HG03135 (cell line): Measurements from ENCODE around the gene NTSR1.

Experiments used
- ATAC-seq: cut with Tn5 transposase; IDR thresholded peaks from one replicate; pipeline ENCODE4 v1.9.1; 2021; ENCODE audit warnings: mild to moderate bottlenecking, moderate library complexity; ENCODE audit not compliant: unreplicated experiment

NTSR1 gene

DNA sequence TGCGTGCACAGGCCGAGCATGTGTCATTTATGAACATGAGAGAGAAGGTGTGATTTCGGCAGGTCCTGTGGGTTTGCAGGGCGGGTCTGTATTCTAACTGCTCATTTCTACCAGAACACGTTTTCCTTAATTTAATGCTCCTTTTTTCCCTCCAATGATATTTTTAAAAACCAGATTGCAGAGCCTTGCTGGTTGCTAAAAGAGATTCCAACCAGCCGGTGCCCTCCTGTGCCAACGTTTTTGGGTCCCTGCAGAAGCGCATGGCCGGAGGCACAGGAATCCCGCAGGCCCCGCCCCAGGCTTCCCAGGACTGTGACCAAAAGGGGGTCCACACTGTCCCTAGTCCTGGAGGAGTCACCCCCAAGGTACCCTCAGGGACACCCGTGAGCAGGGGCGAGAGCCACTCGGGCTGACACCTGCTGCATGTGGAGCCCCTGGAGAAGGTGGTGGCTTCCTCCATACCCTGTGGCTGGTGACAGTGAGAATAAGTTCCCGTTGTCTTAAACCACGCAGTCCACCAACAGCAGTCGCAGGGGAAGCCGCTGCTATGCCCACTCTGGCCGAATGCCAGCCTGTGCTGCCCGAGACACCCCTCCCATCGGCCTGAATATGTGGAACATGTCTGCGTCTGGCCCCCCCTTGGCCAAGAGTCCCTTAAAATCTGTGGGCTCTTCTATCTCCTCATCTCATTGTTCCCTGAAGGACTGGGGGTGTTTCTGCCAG is 15.7 kb upstream of the NTSR1 start:
- ATAC-seq = no peak

DNA sequence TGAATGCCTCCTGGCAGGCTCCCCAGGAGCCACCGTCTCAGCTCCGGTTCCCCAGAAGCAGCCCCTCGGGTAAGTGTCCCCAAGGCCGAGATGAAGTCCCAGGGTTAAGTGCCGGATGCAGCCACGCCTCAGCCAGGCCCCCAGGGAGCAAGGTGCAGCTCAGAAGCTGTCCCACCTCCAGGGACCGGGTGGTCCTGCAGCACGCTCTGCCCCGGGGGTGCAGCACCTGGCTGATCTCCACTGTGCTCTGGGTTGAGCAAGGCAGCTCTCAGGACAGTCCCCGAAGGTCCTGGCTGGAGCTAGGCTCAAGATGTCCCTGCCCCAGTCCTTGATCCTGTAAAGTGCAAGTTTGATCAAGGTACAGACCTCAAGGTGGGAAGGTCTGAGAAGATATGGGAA is 15.1 kb upstream of the NTSR1 start:
- ATAC-seq = no peak

DNA sequence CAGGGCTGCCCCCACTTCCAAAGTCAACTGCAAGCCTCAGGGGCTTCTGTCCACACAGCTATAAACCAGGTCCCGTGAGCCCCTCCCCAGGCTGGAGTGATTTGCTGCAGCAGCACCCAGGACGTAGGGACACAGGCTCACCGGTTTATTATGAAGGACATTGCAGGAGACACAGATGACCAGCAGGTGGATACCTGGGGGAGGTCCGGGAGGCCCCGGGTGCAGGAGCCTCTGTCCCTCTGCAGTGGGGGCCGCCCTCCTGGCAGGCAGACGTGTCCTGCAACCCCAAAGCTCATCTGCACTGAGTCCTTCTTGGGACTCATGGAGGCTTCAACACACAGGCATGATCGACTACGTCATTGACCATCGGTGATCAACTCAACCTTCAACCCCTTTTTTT is 14.5 kb upstream of the NTSR1 start:
- no peak for ATAC-seq

DNA sequence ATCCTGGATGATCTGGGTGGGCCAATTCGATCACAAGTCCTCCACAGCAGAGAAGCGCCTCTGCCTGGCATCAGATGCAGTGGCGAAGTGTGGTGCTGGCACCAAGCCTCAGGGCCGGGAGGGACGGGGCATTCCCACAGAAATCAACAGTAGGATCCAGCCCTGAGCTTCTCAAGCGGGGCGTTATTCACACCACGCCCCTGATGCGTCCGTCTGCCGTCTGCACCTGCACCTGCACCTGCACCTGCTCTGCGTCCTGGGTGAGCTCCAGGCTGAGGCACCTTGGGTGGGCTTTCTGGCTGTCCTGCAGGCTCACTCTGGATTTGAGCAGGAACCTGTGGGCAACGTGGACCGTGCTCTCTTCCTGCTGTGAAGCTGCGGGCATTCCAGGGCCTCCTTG is 13.8 kb upstream of the NTSR1 start:
- ATAC-seq = no peak

DNA sequence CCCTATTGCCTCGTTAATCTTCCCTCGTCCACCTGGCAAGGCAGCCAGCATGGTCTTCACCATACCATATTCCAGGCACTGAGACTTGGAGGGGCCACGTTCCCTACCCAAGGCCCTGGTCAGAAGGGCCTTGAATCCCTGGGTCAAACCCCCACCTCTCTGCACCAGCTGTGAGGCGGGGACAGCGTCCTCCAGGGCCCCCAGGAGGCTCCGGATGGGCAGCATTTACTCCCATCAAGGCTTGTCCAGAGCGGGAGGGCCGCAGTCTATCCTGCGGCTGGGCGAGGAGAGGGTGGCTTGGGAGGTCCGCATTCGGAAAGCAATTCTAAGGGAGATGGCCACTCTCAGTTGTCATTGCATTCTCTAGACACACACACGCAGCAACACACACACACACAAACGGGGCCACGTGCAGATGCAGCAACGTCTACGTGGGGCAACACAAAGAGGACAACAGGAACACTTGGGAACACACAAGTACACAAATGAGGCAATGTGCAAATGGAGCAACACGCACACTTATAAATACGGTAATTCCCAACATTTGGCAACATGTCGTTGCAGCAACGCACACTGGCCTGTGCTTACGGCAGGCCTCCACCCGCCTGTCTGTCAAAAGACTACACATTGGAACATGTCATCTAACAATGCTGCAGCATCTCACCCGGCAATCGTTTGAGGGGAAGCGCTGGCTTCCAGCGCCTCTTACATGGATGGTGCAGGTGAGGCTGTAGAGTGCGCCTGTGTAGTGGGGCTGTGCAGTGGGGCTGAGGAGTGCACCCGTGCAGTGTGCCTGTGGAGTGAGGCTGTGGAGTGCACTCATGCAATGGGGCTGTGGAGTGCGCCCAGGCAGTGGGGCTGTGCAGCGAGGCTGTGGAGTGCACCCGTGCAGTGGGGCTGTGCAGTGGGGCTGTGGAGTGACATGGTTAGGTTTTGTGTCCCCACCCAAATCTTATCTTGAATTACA is 12.9 kb upstream of the NTSR1 start:
- ATAC-seq = no peak

DNA sequence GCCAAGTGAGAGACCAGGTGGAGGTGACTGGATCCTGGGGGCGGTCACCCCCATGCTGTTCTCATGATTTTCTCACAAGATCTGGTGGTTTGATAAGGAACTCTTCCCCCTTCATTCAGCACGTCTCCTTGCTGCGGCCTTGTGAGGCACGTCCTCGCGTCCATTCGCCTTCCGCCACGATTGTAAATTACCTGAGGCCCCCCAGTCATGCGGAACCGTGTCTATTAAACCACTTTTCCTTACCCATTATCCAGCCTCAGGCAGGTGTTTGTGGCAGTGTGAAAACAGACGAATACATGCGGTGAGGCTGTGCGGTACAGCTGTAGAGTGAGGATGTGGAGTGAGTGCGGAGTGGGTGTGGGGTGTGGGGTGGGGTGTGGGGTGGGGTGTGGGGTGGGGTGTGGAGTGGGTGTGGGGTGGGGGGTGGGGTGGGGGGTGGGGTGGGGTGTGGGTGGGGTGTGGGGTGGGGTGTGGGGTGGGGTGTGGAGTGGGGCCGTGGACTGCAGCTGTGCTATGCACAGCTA is 12.1 kb upstream of the NTSR1 start:
- no peak for ATAC-seq

DNA sequence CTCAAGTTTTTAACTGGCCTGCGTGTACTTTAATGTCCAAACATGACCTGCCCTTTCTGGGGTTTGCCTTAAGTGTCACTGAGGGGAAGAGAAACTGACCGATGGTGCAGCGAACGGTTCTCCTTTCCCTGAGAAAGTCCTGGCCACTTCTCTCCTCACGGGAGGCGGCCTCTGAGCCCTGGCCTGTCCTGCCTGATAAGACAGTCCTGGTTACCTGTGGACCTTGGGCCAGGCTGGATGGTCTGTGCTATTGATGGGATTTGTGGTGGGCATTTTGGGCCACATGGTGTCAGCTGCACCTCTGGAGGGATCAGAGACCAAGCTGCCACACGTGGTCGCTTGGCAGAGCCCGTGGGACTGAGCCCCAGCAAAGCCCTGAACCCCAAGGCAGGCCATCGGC is 11.6 kb upstream of the NTSR1 start:
- ATAC-seq = no peak

DNA sequence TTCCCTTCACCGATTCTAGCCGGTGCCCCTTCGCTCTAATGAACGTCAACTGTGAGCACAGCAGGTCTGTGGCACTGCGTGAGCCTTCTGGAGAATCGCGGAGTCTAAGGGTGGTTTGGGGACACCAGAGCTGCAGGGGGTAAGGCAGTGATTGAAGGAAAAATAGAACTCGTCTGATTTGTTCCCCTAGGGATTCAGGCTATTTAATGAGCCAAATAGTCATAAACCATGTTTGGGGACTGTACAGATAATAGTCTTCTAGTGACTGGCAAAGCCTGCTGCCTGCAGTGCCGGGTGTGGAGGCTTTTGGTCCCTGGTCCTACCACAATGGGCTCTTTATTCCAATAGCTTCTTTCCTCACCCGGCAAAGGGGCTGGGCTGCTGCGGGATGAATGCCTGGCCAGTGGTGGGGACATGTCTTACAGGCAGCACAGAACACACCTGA is 11.1 kb upstream of the NTSR1 start:
- no peak for ATAC-seq

DNA sequence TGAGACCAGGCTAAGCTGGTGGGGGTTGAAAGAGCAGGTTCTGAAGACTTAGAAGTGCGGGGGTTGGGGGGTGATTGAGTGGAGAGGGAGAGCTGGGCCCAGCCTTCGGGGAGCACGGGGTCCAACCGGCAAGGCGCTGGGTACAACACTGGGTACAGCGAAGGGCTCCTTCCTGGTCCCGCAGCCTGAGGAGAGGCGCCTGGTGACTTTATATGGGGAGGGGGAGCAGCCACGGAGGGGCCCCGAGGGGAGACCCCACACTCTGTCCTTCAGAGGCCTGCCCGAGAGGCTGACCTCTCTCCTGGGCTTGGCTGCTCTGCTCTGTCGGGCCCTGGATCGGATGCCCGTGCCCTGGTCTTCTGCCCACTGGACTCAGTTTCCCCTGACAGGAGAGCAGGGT is 10.4 kb upstream of the NTSR1 start:
- no peak for ATAC-seq

DNA sequence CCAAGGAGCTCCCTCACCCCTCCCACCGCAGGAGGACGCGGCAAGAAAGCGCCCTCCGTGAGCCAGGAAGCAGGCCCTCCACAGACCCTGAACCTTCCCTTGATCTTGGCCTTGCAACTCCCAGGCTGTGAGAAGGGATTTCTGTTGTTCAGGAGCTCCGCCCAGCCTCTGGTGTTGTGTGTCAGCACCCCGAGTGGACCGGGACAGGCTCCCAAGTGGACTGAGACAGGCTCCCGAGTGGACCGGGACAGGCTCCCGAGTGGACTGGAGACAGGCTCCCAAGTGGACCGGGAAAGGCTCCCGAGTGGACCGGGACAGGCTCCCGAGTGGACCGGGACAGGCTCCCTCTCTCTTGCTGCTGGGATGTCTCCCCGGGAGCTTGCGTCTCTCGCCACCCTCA is 9.3 kb upstream of the NTSR1 start:
- no peak for ATAC-seq

DNA sequence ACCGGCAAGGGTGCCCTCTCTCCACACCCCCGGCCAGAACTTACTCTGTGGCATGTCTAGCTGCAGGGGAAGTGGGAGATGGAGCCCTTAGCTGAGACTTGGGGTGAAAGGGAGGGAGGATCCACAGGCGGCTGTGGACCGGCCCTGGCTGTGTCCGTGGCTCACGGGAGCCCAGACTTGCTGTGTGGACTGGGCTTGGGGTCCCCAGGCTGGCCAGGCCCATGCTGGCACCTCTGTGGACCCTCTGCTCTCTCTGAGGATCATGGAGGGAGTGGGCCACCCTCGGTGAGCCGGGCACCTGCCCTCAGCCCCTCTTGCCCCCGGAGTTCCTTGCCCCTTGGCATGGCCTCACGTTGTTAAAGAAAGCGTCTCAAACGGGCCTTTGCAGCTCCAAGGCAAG is 8.9 kb upstream of the NTSR1 start:
- ATAC-seq = no peak

DNA sequence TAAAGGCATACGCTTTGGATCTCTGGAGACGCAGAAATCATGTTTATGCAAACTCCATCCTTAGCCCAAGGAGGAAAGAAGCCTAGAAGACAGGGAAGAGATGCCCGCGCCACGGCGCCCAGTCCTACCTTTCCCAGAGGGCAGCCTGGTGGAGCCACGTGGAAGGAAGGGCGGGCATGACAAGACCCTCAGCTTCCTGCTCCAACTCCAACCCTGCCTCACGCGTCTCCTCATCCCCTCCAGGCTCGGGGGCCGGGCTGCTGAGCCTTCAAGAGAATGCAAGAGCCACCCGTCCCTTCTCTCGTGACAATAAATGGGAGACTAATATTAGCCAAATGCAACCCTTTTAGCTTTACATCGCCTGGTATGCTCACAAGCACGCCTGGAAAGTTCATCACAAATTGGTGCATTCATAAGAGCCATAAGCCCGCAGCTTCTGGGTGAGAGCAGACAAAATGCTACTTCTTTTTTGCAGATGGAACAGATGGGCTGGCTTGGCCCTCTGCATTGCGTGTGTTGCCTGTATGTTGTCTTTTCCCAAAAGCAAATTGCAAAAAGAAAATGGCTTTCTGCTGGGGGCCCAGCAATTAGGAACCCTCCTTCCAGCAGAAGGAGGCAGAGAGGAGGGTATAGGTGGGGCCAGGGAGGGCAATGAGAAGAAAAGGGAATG is 8.2 kb upstream of the NTSR1 start:
- no peak for ATAC-seq

DNA sequence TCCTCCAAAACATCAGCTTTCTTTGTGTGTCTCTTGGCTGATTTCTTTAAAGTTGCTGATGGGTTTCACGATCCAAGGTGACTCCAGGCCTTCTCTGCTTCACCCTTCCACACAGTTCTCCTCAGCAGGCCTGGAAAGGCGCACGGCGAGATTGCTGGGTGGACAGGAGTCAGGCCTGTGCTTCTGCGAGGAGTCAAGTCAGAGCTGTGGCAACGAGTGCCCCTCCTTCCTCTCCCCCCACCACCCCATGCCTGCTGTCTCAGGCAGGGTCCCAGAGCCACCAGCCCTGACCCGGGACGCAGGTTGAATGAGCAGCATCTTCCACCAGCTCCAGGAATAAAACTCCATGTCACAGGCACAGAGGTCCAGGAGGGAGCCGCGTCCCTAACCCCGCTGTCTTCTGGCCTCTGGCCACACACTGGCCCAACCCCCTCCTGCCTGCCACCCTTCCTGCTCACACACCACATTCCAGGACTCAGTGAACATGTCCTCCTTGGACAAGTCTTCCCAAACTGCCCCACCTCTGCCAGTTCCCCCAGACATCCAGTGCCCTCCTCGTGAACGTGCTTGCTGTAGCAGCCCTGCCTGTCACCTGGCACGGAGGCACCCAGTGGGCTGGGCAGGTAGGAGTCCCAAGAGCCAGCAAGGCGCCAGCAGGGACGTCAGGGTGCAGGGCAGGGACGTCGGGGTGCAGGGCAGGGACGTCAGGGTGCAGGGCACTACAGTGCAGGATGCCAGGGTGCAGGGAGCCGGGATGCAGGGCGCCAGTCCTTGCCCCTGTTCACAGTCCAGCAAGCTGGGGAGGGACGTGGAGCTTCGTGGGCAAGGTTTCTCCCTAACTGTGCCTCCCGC is 7.2 kb upstream of the NTSR1 start:
- no peak for ATAC-seq

DNA sequence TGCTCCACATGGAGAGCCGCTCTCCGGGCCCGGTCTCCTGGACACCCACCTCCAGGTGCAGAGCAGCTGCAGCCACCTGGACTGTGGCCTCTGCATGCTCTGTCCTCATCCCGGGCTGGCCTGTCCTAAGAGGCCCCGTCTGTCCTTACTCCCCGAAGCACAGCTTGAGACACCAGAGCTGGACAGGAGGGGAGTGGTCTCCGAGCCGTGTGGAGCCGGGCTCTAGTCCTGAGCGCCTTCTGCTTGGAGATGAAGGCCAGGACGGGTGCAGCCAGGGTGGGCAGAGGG is 6.7 kb upstream of the NTSR1 start:
- ATAC-seq = no peak

DNA sequence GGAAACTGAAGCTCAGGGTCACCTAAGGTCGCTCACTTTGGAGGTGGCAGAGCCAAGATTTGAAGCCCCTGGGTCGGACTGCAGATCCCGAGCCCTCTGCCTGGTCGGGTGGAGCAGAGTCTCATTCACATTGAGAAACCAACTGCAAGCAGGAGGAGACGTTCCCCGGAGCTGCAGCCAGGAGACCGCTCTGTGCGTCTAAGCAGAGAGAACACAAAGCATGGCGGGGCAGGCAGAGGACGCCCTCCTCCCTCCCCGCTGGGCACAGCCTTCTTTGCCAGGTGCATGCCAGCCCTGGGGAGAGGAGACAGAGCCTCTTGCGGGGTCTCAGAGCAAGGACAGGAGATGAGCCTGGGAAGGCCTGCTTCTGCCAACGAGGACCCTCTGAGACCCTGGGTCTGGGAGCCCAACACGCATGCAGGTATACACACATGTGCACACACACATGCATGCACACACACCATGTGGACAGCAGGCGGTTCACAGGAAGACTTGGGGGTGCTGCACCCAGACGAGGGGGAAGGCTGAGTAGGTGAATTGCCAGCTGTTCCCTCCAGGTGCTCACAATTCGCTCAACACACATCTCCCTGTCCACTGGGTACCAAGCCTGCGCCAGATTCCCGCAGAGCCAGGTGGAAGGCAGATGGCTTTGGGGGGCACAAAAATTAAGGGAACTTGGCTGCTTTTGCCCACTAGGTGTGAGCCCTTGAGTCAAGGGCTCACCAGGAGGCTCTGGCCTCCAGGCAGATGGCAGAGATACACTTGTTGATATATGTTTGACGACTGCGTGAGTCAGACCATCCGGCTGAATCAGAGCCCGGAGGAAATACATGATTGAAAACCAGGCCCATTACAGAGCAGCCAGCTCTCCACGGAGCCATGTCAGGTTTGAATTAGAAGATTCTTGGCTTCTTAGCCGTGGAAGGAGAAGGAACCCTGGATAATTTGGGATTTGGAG is 5.5 kb upstream of the NTSR1 start:
- ATAC-seq = no peak

DNA sequence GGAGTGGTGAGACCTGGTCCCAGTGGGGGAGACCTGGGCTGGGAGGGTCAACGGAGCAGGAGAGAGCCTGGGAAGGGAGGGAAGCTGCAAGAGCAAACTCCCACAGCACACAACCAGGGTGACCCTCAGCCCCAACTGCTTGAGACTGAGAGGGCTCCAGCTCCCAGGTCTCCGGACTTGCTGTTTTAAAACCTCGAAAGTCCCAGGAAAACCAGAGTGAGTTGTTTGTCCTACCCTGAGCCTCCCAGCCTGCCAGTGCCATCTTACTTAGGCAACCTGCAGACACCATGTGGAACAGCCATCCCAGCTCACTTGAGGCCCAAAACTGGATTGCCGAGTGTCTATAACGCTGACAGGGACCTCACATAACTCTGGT is 4.8 kb upstream of the NTSR1 start:
- no peak for ATAC-seq

DNA sequence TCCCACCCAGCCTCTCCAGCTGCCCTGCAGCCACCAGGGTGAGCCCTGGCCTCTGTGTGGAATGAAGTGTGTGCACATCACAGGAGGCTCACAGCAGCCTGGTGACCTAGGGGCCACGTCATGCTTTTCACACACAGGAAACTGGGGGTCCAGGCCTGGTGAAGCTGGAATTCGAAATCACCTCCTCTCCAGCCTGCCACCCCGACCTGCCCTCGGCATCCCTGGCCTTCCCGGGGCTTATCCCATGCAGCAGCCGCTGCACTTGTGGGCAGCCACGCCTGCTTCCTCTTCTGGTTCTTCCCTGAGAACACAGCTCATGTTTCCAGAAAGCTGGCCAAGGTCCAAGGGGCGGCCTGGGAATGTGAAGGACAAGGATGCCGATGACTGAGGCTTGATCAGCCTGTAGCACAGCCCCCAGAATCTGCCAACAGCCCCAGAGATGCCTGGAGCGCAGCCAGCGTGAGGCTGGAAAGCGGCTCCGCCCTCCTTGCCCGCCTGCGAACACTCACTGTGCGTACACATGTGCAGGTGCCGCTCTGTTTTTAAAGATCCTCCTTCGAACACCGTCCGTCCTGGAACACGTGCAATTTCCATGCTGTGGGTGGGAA is 4.2 kb upstream of the NTSR1 start:
- no peak for ATAC-seq

DNA sequence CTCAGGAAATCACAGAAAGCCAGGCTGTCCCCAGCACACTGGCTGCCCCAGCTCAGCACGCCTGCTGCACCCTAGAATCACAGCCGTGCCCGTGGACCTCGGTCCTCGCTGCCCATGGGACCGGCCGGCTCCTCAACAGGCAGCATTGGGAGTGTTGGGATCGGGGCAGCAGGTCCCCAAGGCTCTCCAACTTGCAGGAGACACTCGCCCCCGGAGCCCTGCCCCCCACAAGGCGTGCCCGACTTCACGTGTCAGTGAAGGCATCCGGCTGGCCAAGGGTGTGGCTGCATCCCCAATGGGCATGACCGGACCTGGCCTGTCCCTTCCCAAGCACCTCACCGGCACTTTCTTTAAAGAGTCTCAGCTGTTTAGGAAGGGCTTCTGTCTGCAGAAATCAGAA is 3.0 kb upstream of the NTSR1 start:
- no peak for ATAC-seq

DNA sequence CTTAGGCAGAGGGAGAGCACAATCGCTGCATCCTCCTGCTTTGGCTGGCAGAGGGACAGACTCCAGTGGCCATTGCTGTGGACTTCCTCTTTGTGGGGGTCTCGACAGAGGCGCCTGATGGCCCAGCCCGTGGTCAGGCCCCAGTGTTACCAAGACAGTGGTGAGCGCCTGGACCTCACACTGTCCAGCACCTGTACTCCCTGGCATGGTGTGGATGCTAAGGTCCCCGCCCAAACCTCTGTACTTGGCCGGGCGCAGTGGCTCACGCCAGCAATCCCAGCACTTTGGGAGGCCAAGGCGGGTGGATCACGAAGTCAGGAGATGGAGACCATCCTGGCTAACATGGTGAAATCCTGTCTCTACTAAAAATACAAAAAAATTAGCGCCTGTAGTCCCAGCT is 2.3 kb upstream of the NTSR1 start:
- ATAC-seq = no peak
